ENCODE data around the gene STAMBPL1. TPM values are rescaled to one million over a fixed set of nuclear protein-coding genes. Genes with fewer than 3 reads are reported as not detected.

STAMBPL1 gene
- polyA plus RNA-seq, 1 of the 3 experiments (the other 2 are of a cell fraction) = 25.1 TPM

GRCh38 chr10:88840104-88840503 is 39.9 kb upstream of the STAMBPL1 start (continued):
- no peak for TF ChIP-seq USF1 (IDR thresholded peaks at IDR 0.05; ENCODE audit: borderline replicate concordance, low read depth)
- TF ChIP-seq NRF1 (IDR thresholded peaks at IDR 0.05; ENCODE audit: low read depth, low read length) = no peak
- no peak for TF ChIP-seq FOXM1 (IDR thresholded peaks at IDR 0.05; ENCODE audit: low read depth)
- TF ChIP-seq JUND (IDR thresholded peaks at IDR 0.05) = no peak
- TF ChIP-seq, protein P1, sequence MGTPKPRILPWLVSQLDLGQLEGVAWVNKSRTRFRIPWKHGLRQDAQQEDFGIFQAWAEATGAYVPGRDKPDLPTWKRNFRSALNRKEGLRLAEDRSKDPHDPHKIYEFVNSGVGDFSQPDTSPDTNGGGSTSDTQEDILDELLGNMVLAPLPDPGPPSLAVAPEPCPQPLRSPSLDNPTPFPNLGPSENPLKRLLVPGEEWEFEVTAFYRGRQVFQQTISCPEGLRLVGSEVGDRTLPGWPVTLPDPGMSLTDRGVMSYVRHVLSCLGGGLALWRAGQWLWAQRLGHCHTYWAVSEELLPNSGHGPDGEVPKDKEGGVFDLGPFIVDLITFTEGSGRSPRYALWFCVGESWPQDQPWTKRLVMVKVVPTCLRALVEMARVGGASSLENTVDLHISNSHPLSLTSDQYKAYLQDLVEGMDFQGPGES (IDR thresholded peaks at IDR 0.05; ENCODE audit: low read depth, low read length) = no peak
- TF ChIP-seq SIN3A (IDR thresholded peaks at IDR 0.05; ENCODE audit: borderline replicate concordance, low read depth, low read length) = no peak
- no peak for TF ChIP-seq TEAD4 (IDR thresholded peaks at IDR 0.05; ENCODE audit: borderline replicate concordance, insufficient read depth)
- no peak for TF ChIP-seq TCF12 (IDR thresholded peaks at IDR 0.05)
- no peak for TF ChIP-seq FOXJ3 (CRISPR knock-in tag; IDR thresholded peaks at IDR 0.05)

- CTCF ChIA-PET = interaction anchor here (0.7 to 12.7 kb wide), 6 partner anchors 17 to 376 kb away, joined by 3 to 425 read pairs (median 4); no protein-coding TSS in a partner anchor
- H3K4me3 ChIP-seq (ENCODE audit: low read depth in 2 of 2, low read length in 1 of 2) = no peak overlapping the region
- no peak overlapping the region for H3K9ac ChIP-seq
- POLR2A ChIA-PET = no interaction called here
- H3K79me2 ChIP-seq (ENCODE audit: insufficient read depth) = no peaks in the 10 kb centered on the region
- no peaks in the 10 kb centered on the region for H3F3A ChIP-seq (replicated peaks; ENCODE audit: insufficient read depth)
- no peak overlapping the region for H3K27ac ChIP-seq (ENCODE audit: low read depth in 2 of 2, low read length in 1 of 2)
- TF ChIP-seq FOXM1 (IDR thresholded peaks at IDR 0.05; ENCODE audit: low read depth) (no peak), FOXJ3 (CRISPR knock-in tag; IDR thresholded peaks at IDR 0.05) (no peak), USF1 (IDR thresholded peaks at IDR 0.05; ENCODE audit: borderline replicate concordance, low read depth) (no peak), ELF1 (IDR thresholded peaks at IDR 0.05) (no peak), PBX3 (IDR thresholded peaks at IDR 0.05) (no peak), CHD2 (IDR thresholded peaks at IDR 0.05; ENCODE audit: low read length, partially characterized antibody) (no peak), SMC3 (IDR thresholded peaks at IDR 0.05; ENCODE audit: low read depth, low read length) (no peak)
- no peaks in the 10 kb centered on the region for H3K27me3 ChIP-seq (ENCODE audit: insufficient read depth)
- 88% methylated on average over 5 of the region's 5 CpGs for WGBS (ENCODE audit: low lambda C conversion rate)
- no peak overlapping the region for H3K4me2 ChIP-seq
- H4K20me1 ChIP-seq (ENCODE audit: insufficient read depth) = no peaks in the 10 kb centered on the region
- H3K4me1 ChIP-seq (ENCODE audit: control insufficient read depth in 1 of 2, insufficient read depth in 2 of 2, low read depth in 1 of 2, low read length in 1 of 2) = no peaks in the 10 kb centered on the region
- H3K36me3 ChIP-seq (replicated peaks in 1 of 2; ENCODE audit: control insufficient read depth in 1 of 2, insufficient read depth in 2 of 2, low read length in 1 of 2) = no peaks in the 10 kb centered on the region
- H3K9me2 ChIP-seq = no peaks in the 10 kb centered on the region
- H3K9me3 ChIP-seq = no peaks in the 10 kb centered on the region
- no peak for DNase-seq
- no peak overlapping the region for H2AFZ ChIP-seq (ENCODE audit: low read depth)
These were observed 39.2 kb upstream of the STAMBPL1 start for GRCh38 chr10:88840881-88841280.

Data from SK-N-SH (cell line).